K562 (cell line): Measurements from ENCODE around the gene TENM3. TPM values are rescaled to one million over a fixed set of nuclear protein-coding genes. Genes with fewer than 3 reads are reported as not detected.

ENCODE experiments used
- ATAC-seq: fragments of 200-7000 bp; cut with Tn5 transposase; 3 replicates; pipeline ENCODE4 v1.9.1; 2020; ENCODE audit warnings: moderate library complexity
- BruUV-seq: library from RNA; stranded (reverse); fragments of 400-500 nt; replicated peaks from 2 replicates; lab custom pipeline; 2021; lab: Mats Ljungman, UMichigan
- CTCF ChIA-PET: fragments of 300-600 bp; formaldehyde crosslinking; extraction: SDS; loops from one replicate; lab custom pipeline; 2021; ENCODE audit warnings: low intra/inter-chr PET ratio; lab: Yijun Ruan, JAX
- POLR2A ChIA-PET: fragments of 300-600, 350-650 bp; sonication (Branson Sonifier 250); formaldehyde crosslinking; extraction: SDS; loops from one replicate; lab custom pipeline; 2021; ENCODE audit warnings: antibody characterized with exemption, inconsistent platforms; lab: Yijun Ruan, JAX
- DNase-seq, 4 experiments: peaks; one replicate each; pipeline versions ENCODE4 v3.0.0 to v3.0.0-alpha.2; 2011 to 2018; ENCODE audit warnings: low spot score in 3 of 4, mixed read lengths in 3 of 4; ENCODE audit errors: extremely low read depth in 1 of 4
- FAIRE-seq: peaks from 2 replicates; lab custom pipeline; 2011; peaks lifted over from hg19 to GRCh38; lab: Jason Lieb, UNC
- H2AFZ ChIP-seq: 2 replicates; pipeline ENCODE4 v1.6.0; 2011; ENCODE audit warnings: low read depth, low read length, control low read depth, inconsistent platforms
- H3K27ac ChIP-seq: fragments of 200-600 bp; 3 replicates; pipeline ENCODE4 v1.8.0; 2011; ENCODE audit warnings: low read depth, mild to moderate bottlenecking, control low read depth, inconsistent platforms, low read length, moderate library complexity, mixed read lengths; ENCODE audit errors: extremely low read depth
- H3K27me3 ChIP-seq, 2 experiments: fragments of 300-600 bp in 1 of 2; 2 replicates in 1 of 2; 3 replicates in 1 of 2; pipeline versions ENCODE4 v1.6.0 to v1.8.0; 2011; ENCODE audit warnings: inconsistent platforms in 2 of 2, low read length in 2 of 2, mild to moderate bottlenecking in 1 of 2, mixed read lengths in 1 of 2, moderate library complexity in 1 of 2; ENCODE audit not compliant: control insufficient read depth in 2 of 2, insufficient read depth in 2 of 2
- H3K36me3 ChIP-seq: fragments of 300-600 bp; 3 replicates; pipeline ENCODE4 v1.8.0; 2011; ENCODE audit warnings: mild to moderate bottlenecking, low read length, inconsistent platforms; ENCODE audit not compliant: control insufficient read depth, insufficient read depth
- H3K4me1 ChIP-seq, 2 experiments: fragments of 200-600 bp in 1 of 2; replicated peaks in 1 of 2; 2 replicates in 1 of 2; 3 replicates in 1 of 2; pipeline versions ENCODE4 v1.5.1 to v1.8.0; 2011; ENCODE audit warnings: inconsistent platforms in 2 of 2, low read length in 2 of 2, mild to moderate bottlenecking in 1 of 2, mixed read lengths in 1 of 2, moderate library complexity in 1 of 2; ENCODE audit not compliant: control insufficient read depth in 2 of 2, insufficient read depth in 2 of 2
- H3K4me2 ChIP-seq: 2 replicates; pipeline ENCODE4 v1.6.1; 2011; ENCODE audit warnings: low read length, control low read depth, inconsistent platforms, mixed read lengths; ENCODE audit not compliant: insufficient read depth
- H3K4me3 ChIP-seq: fragments of 200-600 bp; sonication (generic), shearing (Covaris generic); 2 replicates; pipeline ENCODE4 v1.5.1; 2016; ENCODE audit warnings: control low read depth, inconsistent platforms
- H3K79me2 ChIP-seq: fragments of 200-600 bp; 3 replicates; pipeline ENCODE4 v1.8.0; 2011; ENCODE audit warnings: low read length, inconsistent platforms; ENCODE audit not compliant: control insufficient read depth, insufficient read depth
- H3K9ac ChIP-seq, 2 experiments: 2 replicates each; pipeline versions ENCODE4 v1.6.0 to v1.6.1; 2011; ENCODE audit warnings: low read depth in 2 of 2, low read length in 2 of 2, control low read depth in 1 of 2, inconsistent platforms in 1 of 2, mild to moderate bottlenecking in 1 of 2, mixed read lengths in 1 of 2; ENCODE audit not compliant: insufficient read depth in 1 of 2
- H3K9me1 ChIP-seq: one replicate; pipeline ENCODE4 v1.6.0; 2011; ENCODE audit warnings: inconsistent platforms, mild to moderate bottlenecking, low read length, moderate library complexity; ENCODE audit not compliant: control insufficient read depth, insufficient read depth
- H3K9me3 ChIP-seq: replicated peaks from 2 replicates; pipeline ENCODE4 v1.5.1; 2011; ENCODE audit warnings: low read depth, low read length, inconsistent platforms; ENCODE audit not compliant: control insufficient read depth, insufficient read depth
- H4K20me1 ChIP-seq: replicated peaks from 2 replicates; pipeline ENCODE4 v1.6.1; 2011; ENCODE audit warnings: low read length, inconsistent platforms, mixed read lengths; ENCODE audit not compliant: control insufficient read depth, insufficient read depth
- ATF1 ChIP-seq, 2 experiments: fragments of 450-650 bp in 1 of 2; IDR thresholded peaks; 2 replicates each; pipeline ENCODE4 v1.6.1; 2016; ENCODE audit warnings: missing compliant biosample characterization in 1 of 2, missing genetic modification characterization in 1 of 2
- CXXC5 ChIP-seq: fragments of 250-450 bp; sonication (Bioruptor Pico); IDR thresholded peaks from 2 replicates; pipeline ENCODE4 v1.8.0; 2022; ENCODE audit warnings: inconsistent platforms, mild to moderate bottlenecking, moderate library complexity
- MED1 ChIP-seq: sonication (generic); formaldehyde crosslinking; IDR thresholded peaks from 2 replicates; pipeline ENCODE4 v1.8.1; 2023; ENCODE audit warnings: missing genetic modification reagents, borderline replicate concordance
- MLX ChIP-seq, 2 experiments: fragments of 450-650 bp in 1 of 2; sonication (generic) in 1 of 2; formaldehyde crosslinking; conservative IDR thresholded peaks; 2 replicates each; pipeline versions ENCODE4 v1.4.0 to v1.8.1; 2020 to 2022; ENCODE audit warnings: mild to moderate bottlenecking in 1 of 2, missing genetic modification reagents in 1 of 2
- RBM15 ChIP-seq: fragments of 200-400 bp; formaldehyde crosslinking; IDR thresholded peaks from 2 replicates; pipeline ENCODE4 v1.6.1; 2018; ENCODE audit warnings: mild to moderate bottlenecking, low read length, moderate library complexity; ENCODE audit not compliant: insufficient read depth
- SFPQ ChIP-seq: fragments of 200-400 bp; formaldehyde crosslinking; IDR thresholded peaks from 2 replicates; pipeline ENCODE4 v1.6.1; 2017; ENCODE audit warnings: mild to moderate bottlenecking, low read depth, low read length, moderate library complexity
- WGBS: fragments of 100-300 bp; shearing (Covaris generic); methylation state at CpG from one replicate; pipeline ENCODE4 v1.1.6; 2016; ENCODE audit warnings: low coverage, mixed read lengths; ENCODE audit not compliant: insufficient coverage; ENCODE audit errors: missing lambda C conversion rate; 5-methylcytosine and 5-hydroxymethylcytosine counted together
- in situ Hi-C: fragments of 300-500 bp; cut with MboI; formaldehyde crosslinking; loops from 4 replicates; pipeline ENCODE4 v1.15.0; 2018; ENCODE audit warnings: inconsistent platforms, mixed read lengths
- intact Hi-C: fragments of 100-400 bp; cut with micrococcal nuclease; formaldehyde crosslinking; loops from 2 replicates; pipeline ENCODE4 v1.14.2; 2022
- polyA plus RNA-seq, 8 experiments: library from polyadenylated mRNA; depleted of rRNA in 4 of 8; stranded (reverse) in 5 of 8; unstranded in 3 of 8; fragments of >200 nt; fragmentation: Nextera tagmentation in 2 of 8; fragmentation: Illumina TruSeq in 1 of 8; extraction: Ambion mirVana in 2 of 8; extraction: Trizol in 1 of 8; gene quantifications; 2 replicates each; pipeline versions ENCODE4 v1.2.1 to v1.2.3, GENCODE V29; 2011 to 2014; ENCODE audit warnings: inconsistent platforms in 1 of 8, missing spikeins in 1 of 8
- total RNA-seq, 7 experiments: library from RNA; depleted of rRNA in 6 of 7; stranded (reverse); fragments of >200 nt in 6 of 7; fragmentation: Illumina TruSeq in 2 of 7; extraction: Trizol in 2 of 7; gene quantifications; 2 replicates each; pipeline versions ENCODE4 v1.2.1 to v1.2.3, GENCODE V29; 2011 to 2021; ENCODE audit warnings: low replicate concordance in 1 of 7
- TF ChIP-seq, protein P1 (sequence below), 2 experiments: fragments of 450-650 bp in 1 of 2; IDR thresholded peaks; 2 replicates each; pipeline ENCODE4 v1.6.1; 2011 to 2017; ENCODE audit warnings: low read depth in 2 of 2, antibody characterized with exemption in 1 of 2, borderline replicate concordance in 1 of 2, low read length in 1 of 2, mild to moderate bottlenecking in 1 of 2, mixed read lengths in 1 of 2; ENCODE audit not compliant: control insufficient read depth in 1 of 2

The TENM3 gene
- total and polyA plus RNA-seq, 9 of the 15 experiments (the other 6 are each of a cell fraction or from before 2014, with no cell fraction given): 0.01 to 0.02 TPM; not detected in 7

DNA sequence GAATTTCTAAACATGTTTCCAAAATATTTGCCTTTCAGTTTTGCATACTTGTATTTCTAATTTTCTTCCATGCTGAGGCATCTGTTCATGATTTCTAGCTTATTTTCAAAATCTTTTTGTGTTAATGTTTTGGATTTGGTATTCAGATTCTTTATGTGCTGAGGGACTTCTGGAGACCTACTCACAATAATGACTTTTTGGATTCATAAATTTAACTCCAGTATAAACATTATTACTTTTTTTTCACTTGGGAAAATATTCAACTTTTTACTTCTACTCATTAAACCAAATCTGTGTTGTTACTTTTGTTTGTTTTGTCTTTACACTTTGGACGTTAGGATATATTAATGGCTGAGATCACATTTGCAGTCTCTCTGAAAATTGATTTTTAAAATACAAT, 183.7 kb downstream of the TENM3 start:
- H3K4me3 ChIP-seq: no peak overlapping the region
- in situ Hi-C loops (no loop called here), intact Hi-C loops (no loop called here)
- DNase-seq: no peak
- no peak overlapping the region for H2AFZ ChIP-seq
- H3K79me2 ChIP-seq: no peaks in the 10 kb centered on the region
- H3K36me3 ChIP-seq: no peaks in the 10 kb centered on the region
- ATAC-seq: no peak
- WGBS: 0% methylated on average over 1 of the region's 1 CpG
- H3K9me3 ChIP-seq: no peaks in the 10 kb centered on the region
- no peaks in the 10 kb centered on the region for H3K27me3 ChIP-seq
- BruUV-seq: no TSS peak
- no peak overlapping the region for H3K27ac ChIP-seq
- no peak for FAIRE-seq
- POLR2A ChIA-PET: no interaction called here
- H3K4me1 ChIP-seq: no peaks in the 10 kb centered on the region
- CTCF ChIA-PET: no interaction called here
- no peaks in the 10 kb centered on the region for H3K9me1 ChIP-seq
- H3K4me2 ChIP-seq: no peak overlapping the region
- no peaks in the 10 kb centered on the region for H4K20me1 ChIP-seq
- H3K9ac ChIP-seq: no peak overlapping the region
- TF ChIP-seq, protein P1, sequence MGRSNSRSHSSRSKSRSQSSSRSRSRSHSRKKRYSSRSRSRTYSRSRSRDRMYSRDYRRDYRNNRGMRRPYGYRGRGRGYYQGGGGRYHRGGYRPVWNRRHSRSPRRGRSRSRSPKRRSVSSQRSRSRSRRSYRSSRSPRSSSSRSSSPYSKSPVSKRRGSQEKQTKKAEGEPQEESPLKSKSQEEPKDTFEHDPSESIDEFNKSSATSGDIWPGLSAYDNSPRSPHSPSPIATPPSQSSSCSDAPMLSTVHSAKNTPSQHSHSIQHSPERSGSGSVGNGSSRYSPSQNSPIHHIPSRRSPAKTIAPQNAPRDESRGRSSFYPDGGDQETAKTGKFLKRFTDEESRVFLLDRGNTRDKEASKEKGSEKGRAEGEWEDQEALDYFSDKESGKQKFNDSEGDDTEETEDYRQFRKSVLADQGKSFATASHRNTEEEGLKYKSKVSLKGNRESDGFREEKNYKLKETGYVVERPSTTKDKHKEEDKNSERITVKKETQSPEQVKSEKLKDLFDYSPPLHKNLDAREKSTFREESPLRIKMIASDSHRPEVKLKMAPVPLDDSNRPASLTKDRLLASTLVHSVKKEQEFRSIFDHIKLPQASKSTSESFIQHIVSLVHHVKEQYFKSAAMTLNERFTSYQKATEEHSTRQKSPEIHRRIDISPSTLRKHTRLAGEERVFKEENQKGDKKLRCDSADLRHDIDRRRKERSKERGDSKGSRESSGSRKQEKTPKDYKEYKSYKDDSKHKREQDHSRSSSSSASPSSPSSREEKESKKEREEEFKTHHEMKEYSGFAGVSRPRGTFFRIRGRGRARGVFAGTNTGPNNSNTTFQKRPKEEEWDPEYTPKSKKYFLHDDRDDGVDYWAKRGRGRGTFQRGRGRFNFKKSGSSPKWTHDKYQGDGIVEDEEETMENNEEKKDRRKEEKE (IDR thresholded peaks at IDR 0.05; ENCODE audit: borderline replicate concordance in 1 of 2, control insufficient read depth in 1 of 2, low read depth in 2 of 2, low read length in 1 of 2): no peak
- TF ChIP-seq RBM15 (no peak), SFPQ (no peak), MLX (CRISPR knock-in tag; conservative IDR thresholded peaks at IDR 0.05) (no peak), CXXC5 (CRISPR knock-in tag) (no peak), MED1 (CRISPR knock-in tag) (no peak), ATF1 (CRISPR knock-in tag; IDR thresholded peaks at IDR 0.05) (no peak), ATF1 (tag; IDR thresholded peaks at IDR 0.05) (no peak)
